Coronary artery (tissue), 2 donors: ENCODE results near the gene CYP2C18.

Source experiments
- DNase-seq: peaks from one replicate; pipeline ENCODE4 v3.0.0-alpha.2; 2017; ENCODE audit warnings: low spot score
- H3K27ac ChIP-seq, 2 donors: fragments of 200-600 bp; sonication (generic); one replicate each; pipeline ENCODE4 v1.5.1; 2016 to 2019
- H3K4me3 ChIP-seq: fragments of 200-600 bp; sonication (generic); 2 replicates; pipeline ENCODE4 v1.5.1; 2016; ENCODE audit warnings: mild to moderate bottlenecking, moderate library complexity
- TF ChIP-seq, protein P1 (sequence below): fragments of 200-600 bp; sonication (generic); IDR thresholded peaks from one replicate; pipeline ENCODE4 v1.5.1; 2019; ENCODE audit warnings: antibody characterized with exemption

Gene CYP2C18

GRCh38 chr10:94784256-94784655 is 100.7 kb downstream of the CYP2C18 start:
- Histone ChIP-seq H3K4me3 (no peak overlapping the region), H3K27ac (no peak overlapping the region)
- no peak for DNase-seq
- TF ChIP-seq, protein P1, sequence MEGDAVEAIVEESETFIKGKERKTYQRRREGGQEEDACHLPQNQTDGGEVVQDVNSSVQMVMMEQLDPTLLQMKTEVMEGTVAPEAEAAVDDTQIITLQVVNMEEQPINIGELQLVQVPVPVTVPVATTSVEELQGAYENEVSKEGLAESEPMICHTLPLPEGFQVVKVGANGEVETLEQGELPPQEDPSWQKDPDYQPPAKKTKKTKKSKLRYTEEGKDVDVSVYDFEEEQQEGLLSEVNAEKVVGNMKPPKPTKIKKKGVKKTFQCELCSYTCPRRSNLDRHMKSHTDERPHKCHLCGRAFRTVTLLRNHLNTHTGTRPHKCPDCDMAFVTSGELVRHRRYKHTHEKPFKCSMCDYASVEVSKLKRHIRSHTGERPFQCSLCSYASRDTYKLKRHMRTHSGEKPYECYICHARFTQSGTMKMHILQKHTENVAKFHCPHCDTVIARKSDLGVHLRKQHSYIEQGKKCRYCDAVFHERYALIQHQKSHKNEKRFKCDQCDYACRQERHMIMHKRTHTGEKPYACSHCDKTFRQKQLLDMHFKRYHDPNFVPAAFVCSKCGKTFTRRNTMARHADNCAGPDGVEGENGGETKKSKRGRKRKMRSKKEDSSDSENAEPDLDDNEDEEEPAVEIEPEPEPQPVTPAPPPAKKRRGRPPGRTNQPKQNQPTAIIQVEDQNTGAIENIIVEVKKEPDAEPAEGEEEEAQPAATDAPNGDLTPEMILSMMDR, result no peak

GRCh38 chr10:94785211-94785610 is 101.7 kb downstream of the CYP2C18 start:
- TF ChIP-seq, protein P1, result no peak
- DNase-seq, result no peak
- Histone ChIP-seq H3K27ac (no peak overlapping the region), H3K4me3 (no peak overlapping the region)
